Stimulated activated CD4-positive, alpha-beta T cell treated with anti-CD3 and anti-CD28 coated beads, Interleukin-15, amount 100 ng/mL, for 48 hours (primary cell): ENCODE results near the gene IL31RA.
A peak's percentile ranks its signal among the peaks of the same experiment; 100 is the strongest.

Source experiments
- DNase-seq, 2 donors: peaks; one replicate each; pipeline ENCODE4 v3.0.0-alpha.2; 2020; ENCODE audit warnings: low read depth in 2 of 2

The IL31RA gene

DNA sequence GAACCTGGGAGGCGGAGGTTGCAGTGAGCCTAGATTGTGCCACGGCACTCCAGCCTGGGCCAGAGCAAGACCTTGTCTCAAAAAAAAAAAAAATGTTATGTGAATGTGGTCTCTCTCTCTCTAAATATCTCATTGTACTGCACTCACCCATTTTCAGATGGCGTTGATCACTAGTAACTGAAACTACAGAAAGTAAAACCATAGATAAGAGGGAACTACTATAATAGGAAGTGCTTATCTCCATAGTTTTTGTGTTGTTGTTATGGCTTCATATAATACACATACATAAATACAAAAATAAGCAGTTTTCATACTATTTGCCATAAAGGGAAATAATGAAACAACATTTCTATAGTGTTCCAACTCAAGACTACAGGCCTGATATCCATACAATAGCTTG lies 9.1 kb downstream of the IL31RA start:
- no peak for DNase-seq

GRCh38 chr5:55860709-55861108 lies 9.6 kb downstream of the IL31RA start:
- no peak for DNase-seq

DNA sequence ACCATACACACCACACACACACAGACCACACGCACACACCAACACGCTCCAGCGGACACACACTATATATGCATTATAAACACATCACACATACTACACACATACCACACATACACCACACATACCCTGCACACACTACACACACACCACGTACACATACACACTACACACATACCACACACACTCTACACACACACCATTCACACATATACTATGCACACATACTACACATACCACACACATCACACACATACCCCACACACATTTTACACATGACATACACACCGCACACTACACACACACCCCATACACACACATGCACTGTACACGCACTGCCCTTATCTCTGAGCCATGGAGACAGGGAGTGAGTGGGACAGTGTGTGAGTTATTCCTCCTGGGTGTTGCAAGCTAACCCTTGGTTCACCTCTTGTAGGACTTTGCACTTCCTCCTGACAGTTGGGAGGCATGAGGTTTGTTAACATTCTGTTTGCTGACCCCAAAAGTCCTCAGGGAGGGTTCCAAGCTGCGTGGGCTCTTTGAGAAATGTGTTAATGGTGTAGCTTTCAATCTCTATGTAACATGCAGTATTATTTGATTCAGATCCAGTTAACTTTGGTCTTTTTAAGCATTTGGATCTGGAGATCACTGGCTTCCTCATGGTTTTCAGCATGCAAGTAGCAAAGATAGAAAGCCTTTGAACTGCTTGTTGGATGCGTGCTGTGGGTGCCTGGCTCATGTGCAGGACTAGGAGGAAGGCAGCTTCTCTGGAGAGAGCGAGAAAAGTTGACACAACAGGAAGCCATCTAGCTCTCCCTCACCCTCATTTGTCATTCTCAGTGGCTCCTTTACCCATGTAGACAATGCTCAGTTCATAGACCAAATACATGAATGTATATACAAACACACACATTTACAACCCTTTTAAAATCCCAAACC lies 13.7 kb downstream of the IL31RA start:
- DNase-seq = no peak

- DNase-seq = no peak
These were observed 14.7 kb downstream of the IL31RA start for GRCh38 chr5:55865831-55866230.

DNA sequence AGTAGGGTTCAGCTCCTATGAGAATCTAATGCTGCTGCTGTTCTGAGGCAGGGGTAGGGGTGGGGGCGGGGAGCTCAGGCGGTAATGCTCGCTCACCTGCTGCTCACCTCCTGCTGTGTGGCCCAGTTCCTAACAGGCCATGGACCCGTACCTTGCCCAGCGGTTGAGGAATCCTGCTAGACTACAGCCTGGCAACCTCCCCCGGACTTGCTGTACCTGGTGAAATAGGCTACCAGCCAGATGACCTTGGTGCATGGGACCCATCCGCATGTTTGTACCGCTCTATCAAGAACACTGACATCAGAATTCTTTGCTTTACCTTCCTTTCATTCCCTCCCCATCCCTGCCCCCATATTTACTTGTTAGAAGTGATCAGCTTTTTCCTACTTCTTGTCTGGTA lies 15.3 kb downstream of the IL31RA start:
- DNase-seq = no peak

DNA sequence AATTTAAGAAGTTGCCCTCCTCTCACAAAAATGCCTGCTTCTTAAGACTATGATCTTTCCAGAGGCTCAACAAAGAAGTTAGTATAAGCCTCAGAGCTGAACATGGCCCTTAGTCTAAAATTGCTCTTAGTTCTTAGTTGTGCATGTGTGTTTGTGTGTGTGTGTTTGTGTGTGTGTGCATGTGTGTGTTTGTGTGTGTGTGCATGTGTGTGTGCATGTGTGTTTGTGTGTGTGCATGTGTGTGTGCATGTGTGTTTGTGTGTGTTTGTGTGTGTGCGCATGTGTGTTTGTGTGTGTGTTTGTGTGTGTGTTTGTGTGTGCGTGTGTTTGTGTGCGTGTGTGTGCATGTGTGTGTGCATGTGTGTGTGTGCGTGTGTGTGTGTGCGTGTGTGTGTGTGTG lies 15.8 kb downstream of the IL31RA start:
- no peak for DNase-seq

DNA sequence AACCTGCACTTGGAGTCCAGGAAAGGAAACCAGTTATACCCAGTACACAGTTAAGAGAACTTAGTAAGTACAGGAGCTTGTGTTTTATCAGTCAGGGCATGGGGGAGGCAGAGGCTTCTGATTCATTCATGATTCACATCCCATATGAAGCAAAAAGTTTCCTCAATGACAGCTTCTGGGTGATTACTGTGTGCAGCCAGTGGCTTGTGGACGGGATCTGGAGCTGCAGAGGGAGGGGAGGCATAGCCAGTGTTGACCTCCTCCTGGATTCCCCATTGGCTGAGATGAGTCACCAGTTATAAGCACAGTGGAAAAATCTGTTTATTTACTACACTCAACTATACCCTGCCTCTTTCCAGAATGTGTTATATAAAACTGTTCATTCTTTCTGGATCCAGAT lies 17.7 kb downstream of the IL31RA start:
- DNase-seq = peak; percentile 23 to 48

- no peak for DNase-seq
These were observed 18.7 kb downstream of the IL31RA start for GRCh38 chr5:55869847-55870246.

GRCh38 chr5:55873234-55873633 lies 22.1 kb downstream of the IL31RA start:
- no peak for DNase-seq

DNA sequence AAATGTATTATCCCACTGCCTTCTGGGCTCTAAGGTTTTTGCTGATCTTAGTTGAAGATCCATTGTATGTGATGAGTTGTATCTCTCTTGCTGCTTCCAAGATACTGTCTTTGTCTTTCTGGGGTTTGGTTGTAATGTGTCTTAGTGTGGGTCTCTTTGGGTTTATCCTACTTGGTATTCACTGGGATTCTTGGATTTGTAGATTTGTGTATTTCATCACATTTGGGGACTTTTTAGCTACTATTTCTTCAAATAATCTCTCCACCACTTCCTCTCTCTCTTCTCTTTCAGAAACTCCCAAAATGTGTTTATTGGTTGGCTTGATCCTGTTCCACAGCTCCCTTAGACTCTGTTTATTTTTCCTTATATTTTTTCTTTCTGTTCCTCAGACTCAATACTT lies 26.5 kb downstream of the IL31RA start:
- no peak for DNase-seq

DNA sequence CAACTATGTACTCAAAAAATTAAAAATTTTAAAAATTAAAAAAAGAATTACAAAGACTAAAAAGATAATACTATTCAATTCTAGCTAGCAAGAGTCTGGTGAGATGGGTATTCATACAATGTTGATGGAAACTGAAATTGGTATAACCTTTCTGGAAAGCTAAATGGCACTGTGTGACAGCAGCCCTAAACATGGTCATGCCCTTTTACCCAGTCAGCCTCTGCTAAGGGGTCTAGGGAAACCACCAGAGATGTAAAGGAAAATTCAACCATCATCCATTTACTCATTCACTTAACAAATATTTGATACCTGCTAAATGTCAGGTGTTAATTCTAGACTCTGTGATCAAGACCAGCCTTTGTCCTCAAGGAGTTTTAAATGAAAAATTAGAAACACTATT lies 29.3 kb downstream of the IL31RA start:
- DNase-seq = no peak

DNA sequence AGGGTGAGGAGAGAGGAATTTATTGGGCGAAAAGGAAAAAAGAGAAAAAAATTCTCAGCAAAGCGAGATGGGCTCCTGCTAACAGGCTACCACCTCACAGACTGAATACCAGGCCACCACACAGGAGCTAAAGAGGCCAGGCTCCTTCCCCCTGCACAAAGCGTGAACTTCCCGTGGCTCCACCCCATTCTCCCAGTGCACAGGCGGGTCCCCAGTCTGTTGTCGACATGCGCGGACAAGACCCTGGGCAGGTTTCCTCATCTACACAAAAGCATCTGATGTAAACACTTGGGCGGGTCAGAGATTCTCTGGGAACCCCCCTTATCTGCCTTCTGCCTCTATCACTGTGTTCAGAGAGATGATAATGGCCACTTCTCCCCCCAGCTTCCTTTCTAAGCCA lies 34.2 kb downstream of the IL31RA start:
- DNase-seq = no peak

- DNase-seq = no peak
These were observed 37.0 kb downstream of the IL31RA start for GRCh38 chr5:55888205-55888604.

GRCh38 chr5:55892479-55892878 lies 41.3 kb downstream of the IL31RA start:
- no peak for DNase-seq

DNA sequence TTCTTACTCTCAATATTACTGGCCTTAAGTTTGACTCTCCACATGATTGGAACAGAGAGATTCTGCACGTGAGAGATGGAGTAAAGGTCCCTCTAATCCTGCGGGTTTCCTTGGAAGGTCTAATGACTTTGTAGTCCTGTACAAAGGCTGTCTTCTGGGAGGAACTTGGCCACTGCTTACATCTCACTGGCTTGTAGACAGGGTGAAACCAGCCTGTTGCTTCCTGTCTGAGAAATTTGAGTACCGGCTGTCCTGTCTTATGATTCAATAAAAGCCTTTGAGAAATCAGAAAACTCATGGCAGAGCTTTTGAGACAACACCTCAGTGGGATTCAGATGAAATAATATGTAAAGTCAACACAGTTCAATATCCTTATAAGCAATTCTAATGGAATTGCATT lies 43.0 kb downstream of the IL31RA start:
- DNase-seq = no peak

GRCh38 chr5:55895346-55895745 lies 44.2 kb downstream of the IL31RA start:
- no peak for DNase-seq

- no peak for DNase-seq
These were observed 45.1 kb downstream of the IL31RA start for GRCh38 chr5:55896238-55896637.

GRCh38 chr5:55896663-55897062 lies 45.5 kb downstream of the IL31RA start:
- DNase-seq = no peak

GRCh38 chr5:55897206-55897894 lies 46.2 kb downstream of the IL31RA start:
- DNase-seq = no peak

GRCh38 chr5:55897905-55898304 lies 46.7 kb downstream of the IL31RA start:
- no peak for DNase-seq

DNA sequence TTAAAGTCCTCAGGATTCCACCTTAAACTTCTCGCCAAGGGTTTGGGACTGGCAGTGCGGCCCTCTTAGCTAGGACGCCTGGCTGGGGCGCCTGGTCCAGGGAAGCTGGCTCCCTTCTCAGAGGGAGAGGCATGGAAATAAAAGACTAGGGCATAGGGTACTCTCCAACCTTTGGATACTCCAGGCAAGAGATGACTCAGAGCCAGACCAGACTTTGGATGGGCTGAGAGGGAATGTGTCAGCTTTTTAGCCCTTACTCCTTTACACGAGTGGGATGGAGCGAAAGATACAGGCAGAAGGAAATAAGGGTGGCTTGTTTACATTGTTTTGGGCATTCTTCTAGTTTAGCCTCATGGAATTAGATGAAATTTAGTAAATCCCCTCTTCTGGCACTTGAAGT lies 48.2 kb downstream of the IL31RA start:
- no peak for DNase-seq

- no peak for DNase-seq
These were observed 48.9 kb downstream of the IL31RA start for GRCh38 chr5:55900068-55900467.

GRCh38 chr5:55900776-55901175 lies 49.6 kb downstream of the IL31RA start:
- DNase-seq = no peak
